Activated CD4-positive, alpha-beta T cell treated with anti-CD3 and anti-CD28 coated beads for 48 hours (primary cell): ENCODE results near the gene FSIP2.

ENCODE experiments used
- DNase-seq: peaks from one replicate; pipeline ENCODE4 v3.0.0-alpha.2; 2020

The FSIP2 gene, protein sequence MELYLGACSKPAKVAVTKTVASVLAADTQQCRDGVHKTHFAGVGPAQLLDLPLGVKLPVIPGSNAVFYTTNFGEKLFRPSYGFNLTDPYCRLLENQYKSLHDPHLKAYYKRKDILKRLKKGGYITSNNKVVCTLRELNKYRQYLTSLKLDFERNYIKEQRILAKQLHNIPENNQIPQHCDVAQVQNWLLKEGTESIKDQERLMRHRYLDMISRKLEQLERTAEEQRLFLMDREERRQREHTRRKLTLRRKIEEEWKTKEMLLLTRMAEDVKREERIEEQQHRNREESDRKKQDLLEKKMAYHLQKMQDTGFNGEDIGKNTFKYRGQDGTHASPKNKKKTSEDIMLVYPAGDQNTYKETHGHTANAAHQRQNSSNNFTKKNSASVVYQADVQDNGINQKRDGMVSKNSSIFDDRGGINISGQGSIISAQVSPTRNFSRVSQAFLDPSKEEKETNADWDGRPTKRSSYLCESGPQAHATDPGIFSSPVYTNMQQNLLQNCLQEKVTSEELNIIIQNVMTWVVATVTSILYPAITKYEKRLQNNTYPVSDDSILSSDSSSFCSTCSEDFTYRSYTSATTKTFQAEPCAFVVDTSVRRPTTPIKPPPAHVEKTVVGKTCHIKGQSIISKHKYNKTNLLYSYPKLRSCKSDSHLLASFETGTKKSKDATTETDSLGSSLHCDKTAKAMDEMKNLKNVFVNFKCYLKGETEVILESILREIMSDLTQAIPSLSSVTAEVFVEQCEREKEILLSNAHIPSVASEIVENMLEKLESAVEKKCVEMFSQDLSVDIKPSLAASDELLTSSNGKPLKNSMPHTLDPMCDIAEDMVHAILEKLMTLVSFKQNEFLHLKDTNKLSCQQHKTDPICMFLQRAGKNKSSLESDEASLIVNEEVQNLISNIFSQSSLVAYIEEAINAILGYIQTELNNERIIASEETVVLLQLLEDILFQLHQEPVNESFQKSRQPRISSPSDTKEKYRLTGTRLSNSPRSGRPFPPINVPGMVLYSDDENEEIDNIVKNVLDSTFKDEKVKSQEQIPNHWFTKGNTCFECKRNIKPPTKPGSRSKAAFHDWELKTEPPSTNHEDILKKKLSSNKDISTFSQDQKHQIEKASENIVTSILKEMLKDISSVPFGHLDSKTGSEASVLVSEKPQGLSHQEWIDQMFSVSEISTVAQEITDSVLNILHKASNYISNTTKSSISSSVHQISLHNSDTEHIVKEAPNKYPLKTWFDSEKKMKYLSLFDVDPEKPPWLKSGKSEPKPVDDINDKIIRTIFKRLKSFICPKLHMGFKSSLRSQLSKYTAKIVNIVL (N-terminal part only)

DNA sequence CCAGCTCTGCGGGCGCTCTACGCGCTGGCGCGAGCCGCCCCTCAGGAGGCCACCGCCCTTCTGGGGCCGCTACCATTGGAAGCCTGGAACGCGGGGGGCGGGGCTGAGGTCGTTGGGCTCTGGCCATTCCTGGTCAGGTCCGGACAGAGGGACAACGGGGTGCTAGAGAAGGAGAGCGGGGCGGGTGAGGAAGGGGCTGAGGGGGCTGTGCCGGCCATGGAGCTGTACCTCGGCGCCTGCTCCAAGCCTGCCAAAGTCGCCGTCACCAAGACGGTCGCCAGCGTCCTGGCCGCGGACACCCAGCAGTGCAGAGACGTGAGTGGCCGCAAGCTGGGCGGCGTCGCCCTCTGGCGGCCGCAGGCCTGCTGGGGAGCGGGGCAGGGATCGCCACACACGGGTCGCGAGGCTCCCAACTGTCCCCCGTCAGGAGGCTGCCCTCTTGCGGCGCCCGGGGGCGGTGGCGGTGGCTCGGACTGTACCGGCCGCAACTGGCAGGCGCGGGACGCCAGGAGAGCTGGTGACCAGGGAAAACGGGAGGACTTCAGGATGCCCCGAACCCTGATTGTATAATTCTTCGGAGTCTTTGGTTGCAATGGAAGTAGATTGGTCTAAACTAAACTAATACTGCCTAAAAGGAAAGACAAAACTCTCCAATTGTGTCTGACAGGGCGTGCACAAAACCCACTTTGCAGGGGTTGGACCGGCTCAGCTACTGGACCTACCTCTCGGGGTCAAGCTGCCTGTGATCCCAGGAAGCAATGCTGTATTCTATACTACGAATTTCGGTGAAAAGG, at the start of gene FSIP2:
FSIP2 (plus strand) TSS at position 126 of the 794 bp plus-strand sequence; CDS start at position 217, 91 bp downstream.
- DNase-seq: peak; percentile 72

DNA sequence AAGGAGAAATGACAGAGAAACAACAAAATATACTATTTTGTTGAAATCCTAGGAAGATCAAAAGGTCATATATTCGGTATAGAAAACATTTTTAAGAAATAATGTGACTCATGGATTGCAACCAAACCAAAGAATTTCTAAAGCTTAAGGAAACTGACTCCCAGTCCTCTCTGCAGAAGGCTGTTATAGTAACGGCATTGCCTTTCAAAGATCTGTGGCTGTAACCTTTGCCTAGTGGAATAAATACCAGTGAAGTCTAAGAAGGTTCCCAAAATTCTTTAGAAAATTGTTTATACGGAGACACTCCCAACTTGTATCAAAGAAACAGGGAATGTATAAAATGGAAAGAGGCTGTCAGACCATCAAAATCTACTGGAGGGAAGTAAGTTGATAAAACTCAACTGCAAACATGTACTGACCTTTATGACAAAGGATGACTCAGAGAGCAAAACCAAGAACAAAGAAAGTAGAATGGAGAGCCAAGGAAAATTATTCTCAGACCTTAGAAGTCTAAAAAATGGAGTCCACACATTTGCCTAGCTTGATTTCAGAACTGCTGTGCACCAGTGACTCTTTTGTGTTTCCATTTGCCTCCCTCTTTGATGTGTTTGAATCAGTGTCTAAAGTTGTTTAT, 48.6 kb upstream of the FSIP2 start:
- no peak for DNase-seq

DNA sequence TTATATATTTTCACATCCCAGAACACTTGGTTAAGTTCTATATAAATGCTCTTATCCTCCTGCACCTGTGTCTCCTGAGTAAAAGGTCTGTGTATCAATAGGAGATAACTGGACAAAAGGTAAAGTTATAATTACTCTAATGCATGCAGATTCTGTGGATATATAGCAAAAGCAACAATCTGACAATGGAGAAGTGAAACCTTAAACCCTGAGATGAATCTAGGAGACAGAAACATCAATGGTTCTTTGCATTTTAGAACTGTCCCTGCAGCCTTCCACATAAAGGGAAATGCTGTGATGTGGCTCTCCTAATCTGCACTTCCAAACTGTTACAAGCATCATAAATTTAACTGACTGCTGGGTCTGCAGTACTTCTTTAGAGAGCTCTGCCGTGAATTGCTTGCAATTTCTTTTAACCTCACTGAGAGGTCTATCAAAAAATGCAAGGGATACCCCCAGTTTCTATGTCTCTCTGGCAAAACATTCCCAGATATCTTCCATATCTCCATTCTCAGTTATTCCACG, 42.8 kb upstream of the FSIP2 start:
- DNase-seq: no peak

DNA sequence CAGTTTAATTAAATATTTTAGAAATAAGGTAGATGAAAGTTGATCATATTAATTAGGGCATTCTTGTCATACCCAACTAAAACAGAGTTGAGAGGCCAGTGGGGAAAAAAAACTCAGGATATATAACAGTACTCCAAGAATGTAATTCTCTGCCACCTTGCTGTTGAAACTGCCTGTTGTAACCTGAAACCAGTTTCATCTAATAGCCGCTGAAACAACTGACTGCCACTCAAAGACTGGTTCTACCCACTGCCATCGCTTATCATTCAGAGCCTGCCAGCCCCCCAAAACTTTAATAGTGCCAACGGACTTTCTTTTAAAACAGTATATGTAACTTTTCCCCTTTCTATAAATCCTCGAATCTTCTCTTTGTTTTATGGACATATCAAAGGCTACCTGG, 37.7 kb upstream of the FSIP2 start:
- DNase-seq: no peak

DNA sequence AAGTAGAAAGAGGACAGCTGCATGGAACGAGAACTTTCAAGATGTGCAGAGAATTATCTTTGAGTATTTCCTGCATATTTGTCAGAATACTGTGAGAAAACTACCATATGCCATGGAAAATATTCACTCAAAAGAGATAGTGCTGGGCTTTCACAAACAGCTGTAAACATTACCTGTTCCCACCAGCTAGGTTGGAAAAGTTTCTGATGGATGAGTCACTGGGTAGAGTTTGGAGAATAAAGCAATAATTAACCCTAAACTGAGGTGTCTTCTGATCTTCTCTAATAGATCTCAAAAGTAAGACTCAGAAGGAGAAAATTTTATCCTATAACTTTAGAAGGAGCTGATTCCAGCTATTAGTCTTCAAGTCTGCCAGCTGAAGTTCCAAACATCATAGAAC, 3.9 kb upstream of the FSIP2 start:
- no peak for DNase-seq

DNA sequence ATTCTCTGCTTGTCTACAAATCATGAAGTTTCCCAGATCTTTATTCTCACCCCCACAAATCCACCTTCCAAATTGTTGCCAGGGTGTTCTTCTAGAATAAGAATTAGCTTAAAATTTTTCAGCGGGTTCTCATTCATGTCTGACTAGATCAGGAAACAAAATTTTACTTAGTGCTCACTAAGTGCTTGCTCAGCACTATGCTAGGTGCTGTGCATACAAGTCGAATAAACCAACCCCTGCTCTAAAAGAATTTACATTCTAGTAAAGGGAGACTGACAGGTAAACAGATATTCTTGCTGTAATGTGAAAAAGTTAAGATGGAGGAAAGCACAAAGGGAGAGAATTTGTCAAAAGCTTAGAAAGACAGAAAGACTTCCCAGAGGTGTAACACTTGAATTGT, 2.4 kb upstream of the FSIP2 start:
- no peak for DNase-seq

DNA sequence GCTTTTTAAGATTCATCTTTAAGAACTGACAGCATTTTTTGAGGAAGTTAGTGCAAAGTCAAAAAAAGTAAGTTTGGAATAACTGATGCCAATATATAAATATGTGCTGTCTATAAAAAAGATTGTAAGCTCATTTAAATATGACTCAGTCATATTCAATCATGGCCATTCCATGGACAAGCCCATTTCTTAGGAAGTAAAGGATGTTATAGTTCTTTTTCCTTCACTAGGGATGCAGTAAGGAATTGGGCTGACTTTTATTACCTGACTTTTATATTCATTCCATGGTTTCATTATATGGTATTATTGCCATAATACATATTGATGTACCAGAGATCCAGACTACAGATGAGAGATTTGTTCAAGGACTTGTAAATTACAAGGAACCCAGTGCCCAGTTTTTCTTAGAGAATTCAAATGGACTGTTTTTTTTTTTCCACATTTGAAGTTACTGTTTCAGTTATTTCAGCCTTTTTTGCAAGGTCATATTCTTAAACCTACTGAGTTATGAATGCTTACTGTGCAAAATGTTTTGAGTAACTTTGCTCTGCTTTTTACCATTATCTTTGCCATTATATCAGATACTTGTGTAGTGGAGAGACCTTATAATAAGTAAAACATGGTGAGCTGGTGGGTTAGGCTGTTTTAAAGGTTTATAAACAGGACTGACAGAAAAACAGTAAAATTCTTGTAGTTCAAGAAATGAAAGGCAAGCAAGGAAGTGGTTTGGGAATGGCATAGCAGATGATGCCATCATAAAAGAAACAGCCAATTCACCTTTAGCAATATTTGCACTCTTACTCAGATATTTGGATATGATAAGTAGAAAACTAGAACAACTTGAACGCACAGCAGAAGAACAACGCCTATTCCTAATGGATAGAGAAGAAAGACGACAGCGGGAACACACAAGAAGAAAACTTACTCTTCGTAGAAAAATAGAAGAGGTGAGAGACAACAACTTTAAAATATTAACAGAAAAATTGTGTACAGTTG, 7.6 kb downstream of the FSIP2 start:
- DNase-seq: no peak

DNA sequence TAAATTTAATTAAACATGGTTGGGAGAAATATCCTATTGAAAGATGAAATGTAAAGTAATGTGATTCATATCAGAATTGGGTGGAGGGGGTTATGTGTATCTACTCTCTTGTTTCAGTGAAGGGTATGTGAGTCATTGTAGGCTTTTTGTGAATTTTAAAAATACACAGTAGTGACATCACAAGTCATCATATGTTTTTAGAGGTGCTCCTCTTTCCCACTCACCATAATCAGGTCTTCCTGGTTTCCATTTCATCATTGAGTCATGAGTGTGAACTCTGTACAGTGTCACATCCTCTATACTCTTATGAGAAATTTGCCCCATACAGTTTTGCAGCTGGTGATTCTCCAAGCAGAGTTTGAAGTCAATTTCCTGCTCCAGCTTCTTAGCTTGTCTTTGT, 18.8 kb downstream of the FSIP2 start:
- DNase-seq: no peak

DNA sequence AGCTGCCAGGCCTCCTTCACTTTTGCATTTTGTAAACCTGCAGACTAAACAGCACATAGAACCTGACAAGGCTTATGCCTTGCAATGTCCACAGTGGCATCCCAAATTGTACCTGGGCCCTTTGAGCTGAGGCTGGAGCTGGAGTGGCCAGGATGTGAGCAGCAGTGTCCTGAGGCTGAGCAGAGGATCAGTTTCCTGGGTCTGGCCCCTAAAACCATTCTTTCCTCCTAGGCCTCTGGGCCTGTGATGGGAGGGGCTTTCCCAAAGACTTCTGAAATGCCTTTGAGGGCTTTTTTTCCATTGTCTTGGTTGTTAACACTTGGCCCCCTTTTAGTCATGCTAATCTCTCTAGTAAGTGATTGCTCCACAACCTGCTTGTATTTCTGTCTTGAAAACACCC, 32.8 kb downstream of the FSIP2 start:
- DNase-seq: no peak

DNA sequence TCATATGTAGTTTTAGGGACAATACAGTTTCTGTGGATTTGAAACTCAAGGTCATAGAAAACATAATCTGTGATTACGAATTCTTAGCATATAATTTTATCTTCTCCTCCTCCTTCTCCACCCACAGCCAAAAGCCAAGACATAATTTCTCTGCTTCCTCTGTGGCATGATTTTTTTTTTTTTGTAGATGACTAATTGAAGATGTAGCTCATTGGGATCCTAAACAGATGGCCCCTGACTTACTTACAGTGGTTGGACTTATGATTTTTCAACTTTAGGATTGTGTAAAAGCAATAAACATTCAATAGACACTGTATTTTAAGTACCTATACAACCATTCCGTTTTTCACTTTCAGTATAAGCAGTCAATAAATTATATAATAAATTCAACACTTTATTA, 42.3 kb downstream of the FSIP2 start:
- DNase-seq: no peak

DNA sequence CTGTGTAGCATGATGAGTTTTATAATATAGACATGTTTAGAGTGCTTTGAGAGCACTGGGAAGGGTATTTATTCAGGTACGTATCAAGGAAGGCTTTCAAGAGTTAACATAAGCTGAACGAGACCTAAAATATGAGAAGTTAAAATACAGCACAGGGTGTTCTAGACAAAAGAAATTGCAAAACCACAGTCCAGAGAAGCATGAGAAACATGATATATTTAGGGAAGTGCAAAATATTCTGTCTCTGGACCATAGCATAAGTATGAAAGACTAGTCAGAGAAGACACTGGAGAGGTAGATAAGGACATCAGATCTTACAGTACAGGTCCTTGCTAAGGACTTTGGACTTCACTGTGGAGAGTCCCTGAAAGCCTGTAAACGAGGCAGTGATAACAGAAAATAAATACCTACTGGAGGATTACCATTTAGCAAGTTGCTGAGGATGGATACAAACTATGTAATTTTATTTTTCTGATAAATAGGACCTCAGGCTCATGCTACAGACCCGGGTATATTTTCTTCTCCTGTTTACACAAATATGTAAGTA, 43.7 kb downstream of the FSIP2 start:
- no peak for DNase-seq

DNA sequence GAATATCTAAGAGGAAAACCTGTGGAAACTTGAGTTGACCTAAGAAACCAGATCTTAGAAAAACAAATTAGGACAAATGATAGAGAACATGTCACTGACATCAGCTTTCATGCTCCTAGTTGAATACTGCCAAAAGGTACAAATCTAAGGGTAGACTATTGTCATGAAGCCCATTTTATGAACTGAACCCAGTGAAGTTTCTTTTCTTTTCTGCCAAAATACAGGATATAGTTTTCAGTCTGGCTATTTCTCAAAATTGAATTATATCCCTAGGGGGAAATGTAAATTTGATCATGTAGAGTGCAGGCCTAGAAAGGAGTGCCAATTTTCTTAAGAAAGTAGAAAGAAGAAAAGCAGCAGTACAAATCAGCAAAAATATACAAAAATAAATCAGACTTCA, 46.6 kb downstream of the FSIP2 start:
- no peak for DNase-seq

DNA sequence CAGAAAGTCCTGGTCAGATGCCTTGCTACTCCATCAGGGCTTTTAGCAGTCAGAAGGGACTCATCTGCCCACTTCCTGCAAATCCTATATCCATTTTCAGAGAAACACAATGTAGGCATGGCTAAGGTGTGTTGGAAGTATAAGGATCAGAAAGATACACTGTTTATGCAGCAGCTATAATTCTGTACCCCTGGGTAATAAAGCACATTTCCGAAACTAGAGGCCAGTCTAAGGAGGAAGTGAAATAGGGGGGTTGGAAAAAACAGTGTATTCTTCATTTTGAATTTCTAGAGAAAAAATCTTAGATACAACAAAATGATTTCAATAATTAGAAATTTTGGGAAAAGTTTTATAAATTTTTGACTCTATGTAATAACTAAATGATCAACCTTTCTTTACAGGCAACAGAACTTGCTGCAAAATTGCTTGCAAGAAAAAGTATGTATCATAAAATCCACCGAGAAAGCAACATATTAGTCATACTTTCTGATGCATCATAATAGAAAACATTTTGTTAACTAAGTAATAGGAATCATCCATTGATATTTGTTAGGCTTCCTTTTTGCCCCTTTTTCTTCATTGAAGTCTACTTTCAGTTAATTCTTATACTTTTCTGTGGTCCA, 47.4 kb downstream of the FSIP2 start:
- DNase-seq: no peak

DNA sequence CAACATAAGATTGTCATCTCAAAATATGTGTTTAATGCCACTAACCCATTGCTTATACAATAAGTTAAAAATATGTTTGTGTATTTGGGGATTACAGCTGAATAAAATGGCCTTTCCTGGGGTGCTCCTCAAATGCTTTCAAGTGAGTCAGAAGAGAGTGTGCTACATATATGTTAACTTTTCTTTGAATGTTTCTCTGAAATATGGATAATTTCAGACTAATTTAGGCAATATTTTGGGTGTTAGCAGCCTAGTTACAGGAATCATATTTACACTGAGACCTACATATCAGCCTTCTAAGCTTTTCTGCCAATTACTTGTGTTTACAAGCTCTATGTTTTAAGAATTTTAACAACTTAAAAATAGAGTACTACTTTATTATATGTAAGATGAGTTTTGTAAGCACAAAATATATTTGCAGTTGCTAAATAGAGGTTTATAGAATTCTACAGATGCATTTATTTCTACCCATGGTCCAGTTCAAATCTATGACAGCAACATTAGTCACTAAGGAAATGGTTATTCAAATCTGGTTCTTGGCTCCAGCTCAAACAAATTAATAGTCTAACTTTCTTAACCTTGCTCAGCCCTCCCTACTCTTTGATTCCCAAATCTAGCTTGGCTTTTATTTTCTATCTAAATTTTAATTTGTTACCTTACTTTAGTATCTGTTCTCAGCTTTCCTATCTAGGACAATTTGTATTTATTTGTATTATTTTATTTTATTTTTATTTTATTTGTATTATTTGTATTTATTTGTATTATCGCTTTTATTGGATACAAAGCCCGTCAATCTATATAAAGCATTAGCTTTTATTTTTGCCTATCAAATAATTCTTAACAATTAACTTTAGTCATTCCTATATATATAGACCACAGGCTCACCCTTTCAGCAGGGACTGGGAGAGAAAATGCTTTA, 48.9 kb downstream of the FSIP2 start:
- no peak for DNase-seq

DNA sequence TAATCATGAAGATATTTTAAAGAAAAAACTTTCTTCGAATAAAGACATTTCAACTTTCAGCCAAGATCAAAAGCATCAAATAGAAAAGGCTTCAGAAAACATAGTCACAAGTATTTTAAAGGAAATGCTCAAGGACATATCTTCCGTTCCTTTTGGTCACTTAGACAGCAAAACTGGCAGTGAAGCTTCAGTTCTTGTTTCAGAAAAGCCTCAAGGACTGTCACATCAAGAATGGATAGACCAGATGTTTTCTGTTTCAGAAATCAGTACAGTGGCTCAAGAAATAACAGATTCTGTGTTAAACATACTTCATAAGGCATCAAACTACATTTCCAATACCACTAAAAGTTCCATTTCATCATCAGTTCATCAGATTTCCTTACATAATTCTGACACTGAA, 51.8 kb downstream of the FSIP2 start:
- no peak for DNase-seq

DNA sequence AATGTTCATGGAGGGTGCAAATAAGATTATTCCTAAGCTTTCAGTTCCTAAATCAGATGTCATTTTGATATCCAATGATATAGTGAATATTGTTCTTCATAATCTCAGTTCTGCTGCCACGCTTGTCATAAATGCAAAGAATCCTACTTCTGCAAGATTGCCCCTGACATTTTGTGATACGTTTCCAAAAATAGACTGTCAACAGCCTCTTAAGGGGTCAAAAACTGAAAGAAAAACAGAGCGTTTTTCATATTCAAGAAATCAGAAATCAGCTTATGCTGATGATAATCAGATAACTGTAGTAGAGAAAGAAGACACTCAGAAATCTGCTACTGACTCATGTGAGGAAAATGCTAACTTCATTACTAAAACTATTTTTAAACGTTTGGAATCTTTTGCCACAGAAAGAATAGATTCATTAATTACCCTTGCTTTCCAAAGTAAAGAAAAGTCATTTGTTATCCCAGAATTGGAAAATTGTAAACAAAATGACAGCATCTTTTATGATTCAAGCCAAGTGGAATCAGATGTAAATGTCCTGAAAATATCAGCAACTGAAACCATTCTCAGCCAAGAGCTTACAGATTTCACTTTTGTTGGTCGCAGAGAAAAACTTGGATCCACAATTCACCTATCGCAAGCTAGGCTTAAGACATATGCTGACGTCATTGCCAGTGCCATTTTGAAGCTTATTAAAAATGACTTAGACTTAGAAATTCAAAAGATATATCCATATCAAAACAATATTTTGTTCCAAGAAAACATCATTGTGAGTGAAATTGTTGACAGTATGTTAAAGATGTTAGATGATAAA, 55.1 kb downstream of the FSIP2 start:
- no peak for DNase-seq

DNA sequence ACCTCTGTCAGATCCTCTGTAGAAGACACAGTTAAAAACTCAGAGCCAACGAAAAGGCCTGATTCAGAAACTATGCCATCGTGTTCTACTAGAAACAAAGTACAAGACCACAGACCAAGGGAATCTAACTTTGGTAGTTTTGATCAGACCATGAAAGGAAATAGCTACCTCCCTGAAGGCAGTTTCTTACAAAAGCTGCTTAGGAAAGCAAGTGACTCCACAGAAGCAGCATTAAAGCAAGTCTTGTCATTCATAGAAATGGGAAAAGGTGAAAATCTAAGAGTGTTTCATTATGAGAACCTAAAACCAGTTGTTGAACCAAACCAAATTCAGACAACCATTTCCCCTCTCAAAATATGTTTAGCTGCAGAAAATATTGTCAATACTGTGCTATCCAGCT, 58.2 kb downstream of the FSIP2 start:
- DNase-seq: no peak
